Spleen (tissue), 7 donors: ENCODE results near the gene SMIM14.
"Not testable (repeated sequence)": the region's sequence is repeated elsewhere in the genome, so short reads cannot be mapped to it uniquely, and the experiment has no call there.

Experiments used
- POLR2A ChIP-seq, 3 donors: fragments of 450-650 bp; IDR thresholded peaks; one replicate each; pipeline ENCODE4 v1.5.1; 2017; ENCODE audit warnings: antibody characterized with exemption in 3 of 3, mild to moderate bottlenecking in 1 of 3
- POLR2AphosphoS5 ChIP-seq, 3 donors: sonication (generic); formaldehyde crosslinking; IDR thresholded peaks; one replicate each; pipeline ENCODE4 v1.5.1; 2017; ENCODE audit warnings: antibody characterized with exemption in 3 of 3
- TF ChIP-seq, protein P1 (sequence below), 11 experiments: fragments of 200-600 bp in 7 of 11; fragments of 450-650 bp in 4 of 11; sonication (generic) in 4 of 11; IDR thresholded peaks in 8 of 11; conservative IDR thresholded peaks in 3 of 11; 1 replicate in 7 of 11; 2 replicates in 4 of 11; pipeline versions ENCODE4 v1.4.0 to v1.8.0; 2016 to 2021; ENCODE audit warnings: antibody characterized with exemption in 11 of 11, inconsistent platforms in 4 of 11, mild to moderate bottlenecking in 1 of 11
- donor health status: DM: no; HTN: no; CAD: no; lungs with moderate emphysema.
- donor health status: DM: no; HTN: no; CAD: no.
- donor health status: DM: no; HTN: no; CAD: no.

DNA sequence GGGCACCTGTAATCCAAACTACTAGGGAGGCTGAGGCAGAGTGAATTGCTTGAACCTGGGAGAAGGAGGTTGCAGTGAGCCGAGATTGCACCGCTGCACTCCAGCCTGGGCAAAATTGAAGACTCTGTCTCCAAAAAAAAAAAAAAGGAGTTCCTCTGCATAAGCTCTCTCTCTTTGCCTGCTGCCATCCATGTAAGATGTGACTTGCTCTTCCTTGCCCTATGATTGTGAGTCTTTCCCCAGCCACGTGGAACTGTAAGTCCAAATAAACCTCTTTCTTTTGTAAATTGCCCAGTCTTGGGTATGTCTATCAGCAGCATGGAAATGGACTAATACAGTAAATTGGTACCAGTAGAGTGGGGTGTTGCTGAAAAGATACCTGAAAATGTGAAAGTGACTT lies 106.4 kb downstream of the SMIM14 start:
- TF ChIP-seq, protein P1, sequence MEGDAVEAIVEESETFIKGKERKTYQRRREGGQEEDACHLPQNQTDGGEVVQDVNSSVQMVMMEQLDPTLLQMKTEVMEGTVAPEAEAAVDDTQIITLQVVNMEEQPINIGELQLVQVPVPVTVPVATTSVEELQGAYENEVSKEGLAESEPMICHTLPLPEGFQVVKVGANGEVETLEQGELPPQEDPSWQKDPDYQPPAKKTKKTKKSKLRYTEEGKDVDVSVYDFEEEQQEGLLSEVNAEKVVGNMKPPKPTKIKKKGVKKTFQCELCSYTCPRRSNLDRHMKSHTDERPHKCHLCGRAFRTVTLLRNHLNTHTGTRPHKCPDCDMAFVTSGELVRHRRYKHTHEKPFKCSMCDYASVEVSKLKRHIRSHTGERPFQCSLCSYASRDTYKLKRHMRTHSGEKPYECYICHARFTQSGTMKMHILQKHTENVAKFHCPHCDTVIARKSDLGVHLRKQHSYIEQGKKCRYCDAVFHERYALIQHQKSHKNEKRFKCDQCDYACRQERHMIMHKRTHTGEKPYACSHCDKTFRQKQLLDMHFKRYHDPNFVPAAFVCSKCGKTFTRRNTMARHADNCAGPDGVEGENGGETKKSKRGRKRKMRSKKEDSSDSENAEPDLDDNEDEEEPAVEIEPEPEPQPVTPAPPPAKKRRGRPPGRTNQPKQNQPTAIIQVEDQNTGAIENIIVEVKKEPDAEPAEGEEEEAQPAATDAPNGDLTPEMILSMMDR (IDR thresholded peaks at IDR 0.05 in 8 of 11, conservative IDR thresholded peaks at IDR 0.05 in 3 of 11): not testable (repeated sequence)
- not testable (repeated sequence) for TF ChIP-seq POLR2AphosphoS5, POLR2A (IDR thresholded peaks at IDR 0.05)
